ENCODE measurements around the gene HNF4A. TPM values are rescaled to one million over a fixed set of nuclear protein-coding genes. Genes with fewer than 3 reads are reported as not detected.
A peak's percentile ranks its signal among the peaks of the same experiment; 100 is the strongest.

HNF4A gene
- total and polyA plus RNA-seq, 2 of the 13 experiments (the other 11 are each of a cell fraction or from before 2014, with no cell fraction given): 80.9 to 169 TPM

DNA sequence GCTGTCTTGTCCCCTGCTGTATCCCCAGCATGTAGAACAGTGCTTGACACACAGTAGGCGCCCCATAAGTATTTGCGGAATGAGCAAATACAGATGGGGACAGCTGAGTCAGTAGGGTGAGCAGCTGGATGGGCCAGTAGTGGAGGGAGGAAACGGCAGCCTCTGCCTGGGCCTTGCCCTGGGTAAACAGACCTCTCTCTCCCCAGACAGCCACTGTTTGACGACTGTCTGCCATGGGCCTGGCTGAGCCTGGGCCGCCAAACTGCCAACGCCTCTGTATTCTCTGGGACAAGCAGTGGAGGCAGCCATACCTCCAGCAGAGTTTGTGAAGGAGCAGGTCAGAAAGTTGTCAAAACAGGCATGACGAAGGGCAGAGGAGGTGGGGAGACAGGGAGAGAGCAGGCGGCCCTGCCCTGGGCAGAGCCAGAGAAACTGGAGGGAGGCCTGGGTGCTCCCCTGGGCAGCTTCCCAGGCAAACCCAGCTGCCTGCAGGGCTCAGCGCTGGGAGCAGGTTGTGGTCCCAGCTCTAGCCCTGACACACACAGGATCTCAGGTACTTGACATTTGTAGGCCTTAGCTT lies 15.2 kb downstream of the HNF4A start (continued):
- TF ChIP-seq, protein P1, sequence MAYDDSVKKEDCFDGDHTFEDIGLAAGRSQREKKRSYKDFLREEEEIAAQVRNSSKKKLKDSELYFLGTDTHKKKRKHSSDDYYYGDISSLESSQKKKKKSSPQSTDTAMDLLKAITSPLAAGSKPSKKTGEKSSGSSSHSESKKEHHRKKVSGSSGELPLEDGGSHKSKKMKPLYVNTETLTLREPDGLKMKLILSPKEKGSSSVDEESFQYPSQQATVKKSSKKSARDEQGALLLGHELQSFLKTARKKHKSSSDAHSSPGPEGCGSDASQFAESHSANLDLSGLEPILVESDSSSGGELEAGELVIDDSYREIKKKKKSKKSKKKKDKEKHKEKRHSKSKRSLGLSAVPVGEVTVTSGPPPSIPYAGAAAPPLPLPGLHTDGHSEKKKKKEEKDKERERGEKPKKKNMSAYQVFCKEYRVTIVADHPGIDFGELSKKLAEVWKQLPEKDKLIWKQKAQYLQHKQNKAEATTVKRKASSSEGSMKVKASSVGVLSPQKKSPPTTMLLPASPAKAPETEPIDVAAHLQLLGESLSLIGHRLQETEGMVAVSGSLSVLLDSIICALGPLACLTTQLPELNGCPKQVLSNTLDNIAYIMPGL (CRISPR knock-in tag; IDR thresholded peaks at IDR 0.05; ENCODE audit: borderline replicate concordance in 1 of 2, low read depth in 1 of 2): peak in 1 of 2 experiments; percentile 81; a peak in 2 of 4 replicates
- TF ChIP-seq MTA3 (CRISPR knock-in tag; IDR thresholded peaks at IDR 0.05) (no peak), XBP1 (CRISPR knock-in tag; IDR thresholded peaks at IDR 0.05) (no peak), TCF7 (IDR thresholded peaks at IDR 0.05; ENCODE audit: low read depth) (no peak), ZNF160 (CRISPR knock-in tag; IDR thresholded peaks at IDR 0.05) (no peak; the same call in 1 of the 2 replicates), FOXC1 (CRISPR knock-in tag; IDR thresholded peaks at IDR 0.05; ENCODE audit: borderline replicate concordance) (0 out of 2 replicates have a peak, but pooled peaks have one; percentile 79), HNF4A (CRISPR knock-in tag; IDR thresholded peaks at IDR 0.05) (peak; percentile 63), USF2 (IDR thresholded peaks at IDR 0.05; ENCODE audit: low read depth, low read length) (no peak), USF2 (CRISPR knock-in tag; IDR thresholded peaks at IDR 0.05; ENCODE audit: borderline replicate concordance) (no peak), ZSCAN25 (CRISPR knock-in tag; IDR thresholded peaks at IDR 0.05) (peak; percentile 79; the same call in 1 of the 2 replicates), ZNF792 (CRISPR knock-in tag; IDR thresholded peaks at IDR 0.05) (peak; percentile 97), ZNF251 (CRISPR knock-in tag; IDR thresholded peaks at IDR 0.05) (no peak), ZNF337 (CRISPR knock-in tag; IDR thresholded peaks at IDR 0.05; ENCODE audit: borderline replicate concordance, low read depth) (peak; percentile 60; the same call in 1 of the 2 replicates), ZNF552 (CRISPR knock-in tag; IDR thresholded peaks at IDR 0.05; ENCODE audit: borderline replicate concordance) (no peak; the same call in 1 of the 2 replicates), HNF4G (IDR thresholded peaks at IDR 0.05; ENCODE audit: borderline replicate concordance, low read depth, low read length) (0 out of 2 replicates have a peak, but pooled peaks have one; percentile 40), HNF4G (CRISPR knock-in tag; IDR thresholded peaks at IDR 0.05; ENCODE audit: borderline replicate concordance, low read depth) (peak; percentile 12; the same call in 1 of the 2 replicates), HIVEP1 (CRISPR knock-in tag; IDR thresholded peaks at IDR 0.05) (no peak; the same call in 1 of the 2 replicates), KAT7 (CRISPR knock-in tag; IDR thresholded peaks at IDR 0.05; ENCODE audit: borderline replicate concordance) (peak; percentile 88), ZNF20 (CRISPR knock-in tag; IDR thresholded peaks at IDR 0.05) (no peak), ZSCAN20 (CRISPR knock-in tag; IDR thresholded peaks at IDR 0.05; ENCODE audit: borderline replicate concordance) (peak; percentile 65; the same call in 1 of the 2 replicates)
- TF ChIP-seq, protein P2, sequence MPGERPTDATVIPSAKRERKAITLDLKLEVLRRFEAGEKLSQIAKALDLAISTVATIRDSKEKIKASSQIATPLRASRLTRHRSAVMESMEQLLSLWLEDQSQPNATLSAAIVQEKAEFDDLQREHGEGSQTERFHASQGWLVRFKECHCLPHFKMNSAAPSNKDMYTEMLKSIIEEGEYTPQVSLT (CRISPR knock-in tag; IDR thresholded peaks at IDR 0.05; ENCODE audit: borderline replicate concordance, low read depth): no peak
- TF ChIP-seq, protein P3, sequence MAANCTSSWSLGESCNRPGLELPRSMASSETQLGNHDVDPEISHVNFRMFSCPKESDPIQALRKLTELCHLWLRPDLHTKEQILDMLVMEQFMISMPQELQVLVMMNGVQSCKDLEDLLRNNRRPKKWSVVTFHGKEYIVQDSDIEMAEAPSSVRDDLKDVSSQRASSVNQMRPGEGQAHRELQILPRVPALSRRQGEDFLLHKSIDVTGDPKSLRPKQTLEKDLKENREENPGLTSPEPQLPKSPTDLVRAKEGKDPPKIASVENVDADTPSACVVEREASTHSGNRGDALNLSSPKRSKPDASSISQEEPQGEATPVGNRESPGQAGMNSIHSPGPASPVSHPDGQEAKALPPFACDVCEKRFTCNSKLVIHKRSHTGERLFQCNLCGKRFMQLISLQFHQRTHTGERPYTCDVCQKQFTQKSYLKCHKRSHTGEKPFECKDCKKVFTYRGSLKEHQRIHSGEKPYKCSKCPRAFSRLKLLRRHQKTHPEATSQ (CRISPR knock-in tag; IDR thresholded peaks at IDR 0.05; ENCODE audit: borderline replicate concordance): peak; percentile 81; the same call in 1 of the 2 replicates
- TF ChIP-seq, protein P4, sequence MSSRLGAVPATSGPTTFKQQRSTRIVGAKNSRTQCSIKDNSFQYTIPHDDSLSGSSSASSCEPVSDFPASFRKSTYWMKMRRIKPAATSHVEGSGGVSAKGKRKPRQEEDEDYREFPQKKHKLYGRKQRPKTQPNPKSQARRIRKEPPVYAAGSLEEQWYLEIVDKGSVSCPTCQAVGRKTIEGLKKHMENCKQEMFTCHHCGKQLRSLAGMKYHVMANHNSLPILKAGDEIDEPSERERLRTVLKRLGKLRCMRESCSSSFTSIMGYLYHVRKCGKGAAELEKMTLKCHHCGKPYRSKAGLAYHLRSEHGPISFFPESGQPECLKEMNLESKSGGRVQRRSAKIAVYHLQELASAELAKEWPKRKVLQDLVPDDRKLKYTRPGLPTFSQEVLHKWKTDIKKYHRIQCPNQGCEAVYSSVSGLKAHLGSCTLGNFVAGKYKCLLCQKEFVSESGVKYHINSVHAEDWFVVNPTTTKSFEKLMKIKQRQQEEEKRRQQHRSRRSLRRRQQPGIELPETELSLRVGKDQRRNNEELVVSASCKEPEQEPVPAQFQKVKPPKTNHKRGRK (CRISPR knock-in tag; IDR thresholded peaks at IDR 0.05): no peak
